GM12891 (cell line): ENCODE results near the gene PPP1CB.

Experiments used
- POLR2A ChIP-seq: IDR thresholded peaks from 2 replicates; pipeline ENCODE4 v1.6.1; 2011; ENCODE audit warnings: low read depth, low read length, control low read depth
- POLR2AphosphoS5 ChIP-seq: IDR thresholded peaks from 2 replicates; pipeline ENCODE4 v1.6.1; 2011; ENCODE audit warnings: low read depth, low read length, control low read depth

GRCh38 chr2:28705751-28706440 lies 45.7 kb upstream of the PPP1CB start:
- TF ChIP-seq POLR2AphosphoS5 (no peak), POLR2A (no peak)
